NCI-H187 (cell line): ENCODE measurements around the gene NDUFB10.
"Not testable (repeated sequence)": the region's sequence is repeated elsewhere in the genome, so short reads cannot be mapped to it uniquely, and the experiment has no call there.

Experiments used
- DNase-seq, 2 experiments: peaks; one replicate each; lab custom pipeline; 2025; lab: John Stamatoyannopoulos, UW

The NDUFB10 gene

GRCh38 chr16:1946495-1947368 is 12.6 kb upstream of the NDUFB10 start:
- DNase-seq, result no peak

GRCh38 chr16:1947369-1947670 is 12.0 kb upstream of the NDUFB10 start:
- no peak for DNase-seq

- no peak for DNase-seq
Observed at GRCh38 chr16:1949507-1949906, 9.8 kb upstream of the NDUFB10 start.

DNA sequence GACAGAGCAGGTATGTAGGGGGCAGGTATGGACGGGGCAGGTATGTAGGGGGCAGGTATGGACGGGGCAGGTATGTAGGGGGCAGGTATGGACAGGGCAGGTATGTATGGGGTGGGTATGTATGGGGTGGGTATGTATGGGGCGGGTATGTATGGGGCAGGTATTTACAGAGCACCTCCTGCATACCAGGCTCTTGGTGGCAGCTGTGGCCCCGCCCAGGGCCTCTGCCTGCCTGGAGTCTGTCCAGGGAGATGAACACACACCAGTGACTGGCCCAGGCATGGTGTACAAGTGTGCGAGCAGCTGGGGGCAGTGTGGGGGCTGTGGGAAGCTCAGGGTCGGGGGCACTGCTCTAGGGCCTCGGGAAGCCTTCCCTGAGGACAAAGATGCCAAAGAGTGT is 9.3 kb upstream of the NDUFB10 start:
- no peak for DNase-seq

- no peak for DNase-seq
Observed at GRCh38 chr16:1950559-1950958, 8.8 kb upstream of the NDUFB10 start.

GRCh38 chr16:1953734-1954133 is 5.6 kb upstream of the NDUFB10 start:
- no peak for DNase-seq

GRCh38 chr16:1957434-1958142 is 1.8 kb upstream of the NDUFB10 start:
- not testable (repeated sequence) for DNase-seq

DNA sequence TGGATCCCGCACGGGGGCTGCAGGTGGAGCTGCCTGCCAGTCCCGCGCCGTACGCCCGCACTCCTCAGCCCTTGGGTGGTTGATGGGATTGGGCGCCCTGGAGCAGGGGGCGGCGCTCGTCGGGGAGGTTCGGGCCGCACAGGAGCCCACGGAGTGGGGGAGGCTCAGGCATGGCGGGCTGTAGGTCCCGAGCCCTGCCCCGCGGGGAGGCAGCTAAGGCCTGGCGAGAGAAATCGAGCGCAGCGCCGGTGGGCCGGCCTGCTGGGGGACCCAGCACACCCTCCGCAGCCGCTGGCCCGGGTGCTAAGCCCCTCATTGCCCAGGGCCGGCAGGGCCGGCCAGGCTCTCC is 1.2 kb upstream of the NDUFB10 start:
- DNase-seq, result not testable (repeated sequence)

DNA sequence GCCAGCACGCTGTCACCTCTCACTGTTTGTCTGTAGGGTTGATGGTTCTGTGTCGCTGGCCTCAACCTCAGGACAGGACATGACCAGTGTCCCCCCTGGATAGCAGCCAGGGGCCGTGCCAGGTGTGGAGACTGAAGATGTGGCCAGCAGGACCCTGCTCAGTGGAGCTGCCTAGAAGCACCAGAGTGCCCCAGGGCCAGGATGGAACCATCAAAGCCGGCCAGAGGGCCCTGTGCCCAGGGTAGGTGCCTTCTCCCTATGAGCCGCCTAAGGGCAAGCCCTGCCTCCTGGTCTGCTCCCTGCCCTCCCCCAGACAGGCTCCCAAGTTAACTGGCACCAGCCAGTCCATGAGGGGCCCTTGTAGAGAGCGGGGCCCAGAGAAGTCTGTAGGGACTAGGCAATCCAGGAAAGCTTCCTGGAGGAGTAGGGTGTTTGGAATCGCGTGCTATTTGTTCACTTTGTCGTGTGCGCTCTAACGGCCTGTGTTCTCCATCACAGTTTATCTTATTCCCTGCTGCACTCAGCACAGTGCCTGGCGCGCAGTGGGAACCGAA is 546 bp upstream of the NDUFB10 start:
- DNase-seq, result no peak

GRCh38 chr16:1960665-1961630 is 1.6 kb downstream of the NDUFB10 start:
- no peak for DNase-seq

DNA sequence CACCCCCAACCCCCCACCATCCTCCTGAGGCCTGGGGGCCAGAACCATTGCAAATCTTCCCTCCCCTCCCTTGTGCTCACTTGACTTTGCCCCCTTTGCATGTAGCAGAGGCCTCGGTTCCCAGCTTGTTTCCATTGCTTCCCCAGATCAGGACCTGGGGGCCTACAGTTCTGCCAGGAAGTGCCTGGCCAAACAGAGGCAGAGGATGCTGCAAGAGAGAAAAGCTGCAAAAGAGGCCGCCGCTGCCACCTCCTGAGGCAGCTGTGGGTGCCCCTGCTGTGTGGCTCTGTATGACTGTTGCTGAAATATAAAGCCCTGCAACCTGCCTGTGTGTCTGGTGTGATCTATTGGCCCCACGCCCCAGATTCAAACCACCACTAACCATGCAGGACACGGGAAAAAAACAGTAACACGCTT is 2.3 kb downstream of the NDUFB10 start:
- no peak for DNase-seq

- DNase-seq, result not testable (repeated sequence)
Observed at GRCh38 chr16:1962161-1963153, 3.1 kb downstream of the NDUFB10 start.

- DNase-seq, result no peak
Observed at GRCh38 chr16:1963806-1964505, 4.6 kb downstream of the NDUFB10 start.

DNA sequence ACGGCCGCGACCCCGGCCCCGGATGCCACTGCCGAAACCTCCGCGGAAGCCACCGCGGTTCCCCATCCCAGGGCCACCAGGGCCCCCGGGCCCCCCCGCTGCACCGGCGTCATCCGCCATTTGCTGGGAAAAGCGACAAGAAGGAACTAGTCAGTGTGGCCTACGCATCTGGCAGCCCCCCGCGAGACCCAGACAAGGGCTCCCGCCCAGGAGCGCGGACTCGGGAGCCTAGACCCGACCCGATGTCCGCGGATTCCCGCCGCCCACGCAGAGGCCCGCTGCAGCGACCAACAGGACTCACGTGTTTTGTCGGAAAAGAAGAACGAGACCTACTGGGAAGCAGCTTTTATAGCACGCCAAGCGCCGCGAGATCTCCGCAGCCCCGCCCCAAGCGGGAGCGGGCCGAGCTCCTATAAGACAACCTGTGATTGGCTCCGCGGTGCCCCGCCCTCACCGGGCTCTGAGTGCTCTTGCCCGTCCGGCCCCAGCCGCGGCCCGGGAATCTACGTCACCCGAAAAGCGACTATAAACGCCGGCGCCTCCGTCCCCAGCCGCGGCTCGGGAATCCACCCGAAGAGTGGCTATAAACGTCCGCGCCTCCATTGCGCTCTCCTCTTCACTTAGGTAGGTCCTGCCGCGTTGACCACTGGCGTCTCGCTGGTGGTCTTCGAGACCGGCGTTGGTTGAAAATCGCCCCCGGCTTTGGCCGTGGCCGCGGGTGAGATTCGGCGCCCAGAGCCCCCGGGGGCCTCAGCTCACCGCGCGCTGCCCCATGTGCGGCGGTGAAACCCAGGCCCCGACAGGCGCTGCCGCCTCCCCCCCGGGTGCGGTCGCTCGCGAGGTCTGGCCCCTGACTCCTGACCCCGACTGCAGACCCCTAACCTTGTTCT is 5.4 kb downstream of the NDUFB10 start, which contains the start of gene RPS2:
Gene RPS2, minus strand, starts transcription at position 321 of the 890 bp plus-strand sequence. Its CDS starts 201 bp downstream, at position 120.
- DNase-seq, result peak; percentile 99

GRCh38 chr16:1965396-1966001 is 6.2 kb downstream of the NDUFB10 start:
- no peak for DNase-seq

- DNase-seq, result no peak
Observed at GRCh38 chr16:1966460-1966859, 7.1 kb downstream of the NDUFB10 start, which contains the start of gene RNF151. Gene RNF151, plus strand, starts transcription at chr16:1966856. Its CDS starts 26 bp downstream, at chr16:1966882.

- DNase-seq, result no peak
Observed at GRCh38 chr16:1968146-1968953, 9.0 kb downstream of the NDUFB10 start.
